Astrocyte (in vitro differentiated cells and primary cell): ENCODE measurements around the gene RAB11FIP3. TPM values are rescaled to one million over a fixed set of nuclear protein-coding genes. Genes with fewer than 3 reads are reported as not detected.

Source experiments
- DNase-seq: peaks from one replicate; pipeline ENCODE4 v3.0.0-alpha.2; 2010; ENCODE audit warnings: low read depth
- FAIRE-seq: peaks from 2 replicates; lab custom pipeline; 2011; peaks lifted over from hg19 to GRCh38; lab: Jason Lieb, UNC
- H2AFZ ChIP-seq: 2 replicates; pipeline ENCODE4 v1.6.0; 2012; ENCODE audit warnings: low read depth, low read length, inconsistent platforms
- H3K27ac ChIP-seq: 2 replicates; pipeline ENCODE4 v1.5.1; 2011; ENCODE audit warnings: low read depth, low read length, inconsistent platforms
- H3K27me3 ChIP-seq: 2 replicates; pipeline ENCODE4 v1.6.0; 2011; ENCODE audit warnings: low read length, inconsistent platforms; ENCODE audit not compliant: insufficient read depth
- H3K36me3 ChIP-seq: 2 replicates; pipeline ENCODE4 v1.5.1; 2011; ENCODE audit warnings: low read length, inconsistent platforms; ENCODE audit not compliant: insufficient read depth
- H3K4me1 ChIP-seq: 2 replicates; pipeline ENCODE4 v1.5.1; 2011; ENCODE audit warnings: low read length, inconsistent platforms; ENCODE audit not compliant: insufficient read depth
- H3K4me2 ChIP-seq: 2 replicates; pipeline ENCODE4 v1.6.0; 2012; ENCODE audit warnings: low read length, inconsistent platforms
- H3K4me3 ChIP-seq: 2 replicates; pipeline ENCODE4 v1.5.1; 2011; ENCODE audit warnings: low read depth, mild to moderate bottlenecking, low read length, inconsistent platforms; ENCODE audit not compliant: insufficient read depth
- H3K79me2 ChIP-seq: 2 replicates; pipeline ENCODE4 v1.6.0; 2012; ENCODE audit warnings: mild to moderate bottlenecking, low read length, inconsistent platforms; ENCODE audit not compliant: insufficient read depth
- H3K9ac ChIP-seq: 2 replicates; pipeline ENCODE4 v1.6.0; 2012; ENCODE audit warnings: mild to moderate bottlenecking, low read length, inconsistent platforms
- H3K9me3 ChIP-seq: 2 replicates; pipeline ENCODE4 v1.5.1; 2012; ENCODE audit warnings: low read depth, mild to moderate bottlenecking, low read length, inconsistent platforms; ENCODE audit not compliant: insufficient read depth
- H4K20me1 ChIP-seq: 2 replicates; pipeline ENCODE4 v1.6.0; 2012; ENCODE audit warnings: low read length, inconsistent platforms; ENCODE audit not compliant: insufficient read depth
- H3K27ac Mint-ChIP-seq: one replicate; pipeline ENCODE4 v1.8.0; 2021; ENCODE audit warnings: mild to moderate bottlenecking, mixed read lengths; ENCODE audit not compliant: unreplicated experiment
- H3K27me3 Mint-ChIP-seq: one replicate; pipeline ENCODE4 v1.8.0; 2021; ENCODE audit warnings: low read depth, mixed read lengths; ENCODE audit not compliant: unreplicated experiment
- H3K36me3 Mint-ChIP-seq: one replicate; pipeline ENCODE4 v1.8.0; 2021; ENCODE audit warnings: low read depth, mixed read lengths; ENCODE audit not compliant: unreplicated experiment
- H3K4me1 Mint-ChIP-seq: one replicate; pipeline ENCODE4 v1.8.0; 2021; ENCODE audit warnings: low read depth, mixed read lengths; ENCODE audit not compliant: unreplicated experiment
- H3K4me3 Mint-ChIP-seq: one replicate; pipeline ENCODE4 v1.8.0; 2021; ENCODE audit warnings: mild to moderate bottlenecking, moderate library complexity, mixed read lengths; ENCODE audit not compliant: unreplicated experiment
- H3K9me3 Mint-ChIP-seq: one replicate; pipeline ENCODE4 v1.8.0; 2021; ENCODE audit warnings: mild to moderate bottlenecking, mixed read lengths; ENCODE audit not compliant: unreplicated experiment
- CTCF ChIP-seq: IDR thresholded peaks from 2 replicates; pipeline ENCODE4 v1.5.1; 2011; ENCODE audit warnings: low read depth, mild to moderate bottlenecking, inconsistent platforms, low read length, moderate library complexity; ENCODE audit not compliant: insufficient read depth
- EZH2 ChIP-seq: IDR thresholded peaks from 2 replicates; pipeline ENCODE4 v1.6.1; 2012; ENCODE audit warnings: mild to moderate bottlenecking, low read length, inconsistent platforms; ENCODE audit not compliant: insufficient read depth
- total RNA-seq: library from RNA; stranded (reverse); gene quantifications from 2 replicates; pipeline ENCODE4 v1.2.1, GENCODE V29; 2021

Gene RAB11FIP3
- total RNA-seq, 1 donor from 2014 or later: 21.2 TPM

GRCh38 chr16:500709-501108 is 75.3 kb downstream of the RAB11FIP3 start:
- Histone ChIP-seq H3K27ac (no peak overlapping the region), H4K20me1 (peaks cover 8% of the 10 kb centered on the region), H3K9me3 (no peaks in the 10 kb centered on the region), H3K4me2 (no peak overlapping the region), H3K9ac (no peak overlapping the region), H3K36me3 (peaks cover 4% of the 10 kb centered on the region), H3K79me2 (no peaks in the 10 kb centered on the region), H3K27me3 (no peaks in the 10 kb centered on the region), H2AFZ (no peak overlapping the region), H3K4me3 (no peak overlapping the region), H3K4me1 (no peaks in the 10 kb centered on the region)
- no peaks in the 10 kb centered on the region for H3K9me3 Mint-ChIP-seq
- no peak for FAIRE-seq
- TF ChIP-seq CTCF (no peak), EZH2 (no peak)
- H3K27me3 Mint-ChIP-seq: peaks cover 2% of the 10 kb centered on the region
- no peak overlapping the region for H3K4me3 Mint-ChIP-seq
- H3K27ac Mint-ChIP-seq: no peak overlapping the region
- DNase-seq: no peak
- H3K4me1 Mint-ChIP-seq: no peaks in the 10 kb centered on the region
- peaks cover 7% of the 10 kb centered on the region for H3K36me3 Mint-ChIP-seq

DNA sequence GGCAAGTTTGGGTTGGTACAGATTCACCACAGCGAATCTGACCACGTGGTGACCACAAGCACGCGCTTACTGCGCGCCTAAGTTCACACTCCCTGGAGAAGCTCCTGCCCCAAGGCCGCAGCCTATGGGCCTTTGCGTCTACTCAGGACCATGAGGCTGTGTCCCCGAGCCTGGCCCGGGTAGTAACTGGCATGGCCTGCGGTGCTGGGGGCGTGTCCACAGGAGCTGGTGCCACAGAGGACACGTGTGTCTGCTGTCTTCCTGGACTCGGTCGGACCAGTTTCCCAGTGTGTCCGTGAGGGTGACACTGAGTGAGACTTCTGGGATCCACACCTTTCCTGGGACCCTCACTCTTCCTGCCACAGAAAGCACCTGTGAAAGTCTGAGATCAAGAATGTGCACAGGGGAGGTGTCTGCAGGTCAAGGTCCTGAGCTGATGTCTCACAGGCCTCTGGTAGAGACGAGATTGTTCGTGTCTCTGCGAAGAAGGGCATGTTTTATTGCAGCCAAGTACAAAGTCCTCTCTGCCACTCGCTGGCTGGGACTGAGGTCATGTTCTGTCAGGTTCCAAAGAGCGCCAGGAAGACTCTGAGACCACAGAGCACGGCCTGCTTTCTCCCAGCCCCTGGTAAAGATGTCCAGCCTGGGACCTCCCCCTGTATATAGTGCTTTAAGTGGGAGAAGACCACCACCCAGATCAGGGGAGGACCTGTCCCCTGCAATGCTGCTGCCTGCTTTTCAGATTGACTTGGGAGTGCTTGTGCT is 76.9 kb downstream of the RAB11FIP3 start:
- no peak for FAIRE-seq
- no peaks in the 10 kb centered on the region for H3K9me3 ChIP-seq
- H3K27me3 Mint-ChIP-seq: peaks cover 2% of the 10 kb centered on the region
- TF ChIP-seq CTCF (no peak), EZH2 (no peak)
- no peak overlapping the region for H3K9ac ChIP-seq
- H3K27me3 ChIP-seq: no peaks in the 10 kb centered on the region
- no peaks in the 10 kb centered on the region for H3K4me1 ChIP-seq
- no peak overlapping the region for H2AFZ ChIP-seq
- H3K27ac Mint-ChIP-seq: no peak overlapping the region
- H3K4me3 ChIP-seq: no peak overlapping the region
- peaks cover 4% of the 10 kb centered on the region for H3K36me3 ChIP-seq
- no peak overlapping the region for H3K4me3 Mint-ChIP-seq
- no peaks in the 10 kb centered on the region for H3K79me2 ChIP-seq
- H3K9me3 Mint-ChIP-seq: no peaks in the 10 kb centered on the region
- H3K27ac ChIP-seq: no peak overlapping the region
- no peaks in the 10 kb centered on the region for H3K4me1 Mint-ChIP-seq
- H3K4me2 ChIP-seq: no peak overlapping the region
- H3K36me3 Mint-ChIP-seq: peaks cover 3% of the 10 kb centered on the region
- no peak for DNase-seq
- peaks cover 2% of the 10 kb centered on the region for H4K20me1 ChIP-seq
